Measurements from ENCODE around the gene PRKAA1. TPM values are rescaled to one million over a fixed set of nuclear protein-coding genes. Genes with fewer than 3 reads are reported as not detected.

PRKAA1 gene
- total and polyA plus RNA-seq, 2 of the 13 experiments (the other 11 are each of a cell fraction or from before 2014, with no cell fraction given), result 36.6 to 58.0 TPM

- peak in 1 of 2 experiments; percentile 44; a peak in 1 of 4 replicates for TF ChIP-seq EP300 (IDR thresholded peaks at IDR 0.05; ENCODE audit: low read depth in 2 of 2, low read length in 2 of 2)
- no peak for TF ChIP-seq EP300 (CRISPR knock-in tag; IDR thresholded peaks at IDR 0.05; ENCODE audit: borderline replicate concordance)
- no peak for TF ChIP-seq ZNF609 (CRISPR knock-in tag; IDR thresholded peaks at IDR 0.05; ENCODE audit: borderline replicate concordance)
- peak; percentile 51; the same call in 1 of the 2 replicates for TF ChIP-seq RBFOX2 (IDR thresholded peaks at IDR 0.05; ENCODE audit: low read depth, low read length)
- no peak for TF ChIP-seq ZMAT3 (CRISPR knock-in tag; conservative IDR thresholded peaks at IDR 0.05)
- TF ChIP-seq ATF2 (CRISPR knock-in tag; IDR thresholded peaks at IDR 0.05), result no peak
- peak; percentile 75 for TF ChIP-seq MAFF (IDR thresholded peaks at IDR 0.05; ENCODE audit: low read depth, low read length)
- TF ChIP-seq ZBTB40 (IDR thresholded peaks at IDR 0.05), result no peak
- TF ChIP-seq ZBTB40 (CRISPR knock-in tag; IDR thresholded peaks at IDR 0.05), result no peak
- TF ChIP-seq SMAD3 (CRISPR knock-in tag; IDR thresholded peaks at IDR 0.05), result peak; percentile 51; the same call in 1 of the 2 replicates
- TF ChIP-seq NFKB2 (CRISPR knock-in tag; IDR thresholded peaks at IDR 0.05; ENCODE audit: borderline replicate concordance), result no peak
- TF ChIP-seq ZFP36L1 (CRISPR knock-in tag; IDR thresholded peaks at IDR 0.05), result peak; percentile 25; the same call in 1 of the 2 replicates
- TF ChIP-seq PAWR (CRISPR knock-in tag; IDR thresholded peaks at IDR 0.05; ENCODE audit: borderline replicate concordance), result no peak
- no peak; the same call in 1 of the 2 replicates for TF ChIP-seq YEATS4 (CRISPR knock-in tag; IDR thresholded peaks at IDR 0.05; ENCODE audit: borderline replicate concordance)
Measured at GRCh38 chr5:40841068-40841805, 43.1 kb upstream of the PRKAA1 start, which contains the start of gene CARD6 (continued).

Data from HepG2 (cell line).